Measurements from ENCODE around the gene ATP1A2. TPM values are rescaled to one million over a fixed set of nuclear protein-coding genes. Genes with fewer than 3 reads are reported as not detected.

ATP1A2 gene
- total and polyA plus RNA-seq, 2 experiments from 2014 or later: 11.3 to 40.9 TPM

GRCh38 chr1:160154790-160155189, 39.2 kb downstream of the ATP1A2 start:
- TF ChIP-seq, protein P1, sequence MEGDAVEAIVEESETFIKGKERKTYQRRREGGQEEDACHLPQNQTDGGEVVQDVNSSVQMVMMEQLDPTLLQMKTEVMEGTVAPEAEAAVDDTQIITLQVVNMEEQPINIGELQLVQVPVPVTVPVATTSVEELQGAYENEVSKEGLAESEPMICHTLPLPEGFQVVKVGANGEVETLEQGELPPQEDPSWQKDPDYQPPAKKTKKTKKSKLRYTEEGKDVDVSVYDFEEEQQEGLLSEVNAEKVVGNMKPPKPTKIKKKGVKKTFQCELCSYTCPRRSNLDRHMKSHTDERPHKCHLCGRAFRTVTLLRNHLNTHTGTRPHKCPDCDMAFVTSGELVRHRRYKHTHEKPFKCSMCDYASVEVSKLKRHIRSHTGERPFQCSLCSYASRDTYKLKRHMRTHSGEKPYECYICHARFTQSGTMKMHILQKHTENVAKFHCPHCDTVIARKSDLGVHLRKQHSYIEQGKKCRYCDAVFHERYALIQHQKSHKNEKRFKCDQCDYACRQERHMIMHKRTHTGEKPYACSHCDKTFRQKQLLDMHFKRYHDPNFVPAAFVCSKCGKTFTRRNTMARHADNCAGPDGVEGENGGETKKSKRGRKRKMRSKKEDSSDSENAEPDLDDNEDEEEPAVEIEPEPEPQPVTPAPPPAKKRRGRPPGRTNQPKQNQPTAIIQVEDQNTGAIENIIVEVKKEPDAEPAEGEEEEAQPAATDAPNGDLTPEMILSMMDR (IDR thresholded peaks at IDR 0.05; ENCODE audit: low read depth, low read length): no peak
- no peaks in the 10 kb centered on the region for H3K27me3 ChIP-seq
- peaks cover 5% of the 10 kb centered on the region for H3K4me1 ChIP-seq (ENCODE audit: low read depth)

DNA sequence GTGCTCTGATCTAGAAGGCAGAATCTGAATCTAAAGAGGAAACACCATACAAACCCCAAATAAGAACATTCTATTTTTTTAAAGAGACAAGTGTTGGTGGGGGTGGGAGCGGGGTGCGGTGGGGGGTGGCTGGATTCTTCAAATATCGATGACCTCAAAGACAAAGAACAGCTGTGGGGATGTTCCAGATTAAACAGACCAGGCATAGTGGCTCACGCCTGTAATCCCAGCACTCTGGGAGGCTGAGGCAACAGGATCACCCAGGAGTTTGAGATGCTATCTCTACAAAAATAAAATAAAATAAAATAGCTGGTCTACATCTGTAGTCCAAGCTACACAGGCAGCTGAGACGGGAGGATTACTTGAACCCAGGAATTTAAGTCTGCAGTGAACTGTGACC, 40.8 kb downstream of the ATP1A2 start:
- Histone ChIP-seq H3K27ac (no peak overlapping the region), H3K27me3 (no peaks in the 10 kb centered on the region), H3K9me3 (ENCODE audit: low read depth) (no peaks in the 10 kb centered on the region), H3K4me1 (ENCODE audit: low read depth) (peaks cover 5% of the 10 kb centered on the region), H3K4me3 (no peak overlapping the region), H3K36me3 (no peaks in the 10 kb centered on the region)
- TF ChIP-seq, protein P1 (IDR thresholded peaks at IDR 0.05; ENCODE audit: low read depth, low read length): no peak
- DNase-seq (ENCODE audit: low read depth in 1 of 2, low spot score in 1 of 2): no peak

More at GRCh38 chr1:160154790-160155189, 39.2 kb downstream of the ATP1A2 start:
- Histone ChIP-seq H3K27ac (no peak overlapping the region), H3K4me3 (no peak overlapping the region), H3K36me3 (no peaks in the 10 kb centered on the region), H3K9me3 (ENCODE audit: low read depth) (no peaks in the 10 kb centered on the region)
- DNase-seq (ENCODE audit: low read depth in 1 of 2, low spot score in 1 of 2): no peak

GRCh38 chr1:160157174-160157573, 41.6 kb downstream of the ATP1A2 start:
- no peaks in the 10 kb centered on the region for H3K9me3 ChIP-seq (ENCODE audit: low read depth)
- H3K4me1 ChIP-seq (ENCODE audit: low read depth): peaks cover 1% of the 10 kb centered on the region
- H3K4me3 ChIP-seq: no peak overlapping the region
- H3K27ac ChIP-seq: no peak overlapping the region
- no peak for DNase-seq (ENCODE audit: low read depth in 1 of 2, low spot score in 1 of 2)
- no peaks in the 10 kb centered on the region for H3K27me3 ChIP-seq
- TF ChIP-seq, protein P1 (IDR thresholded peaks at IDR 0.05; ENCODE audit: low read depth, low read length): no peak
- H3K36me3 ChIP-seq: no peaks in the 10 kb centered on the region

GRCh38 chr1:160158031-160158430, 42.5 kb downstream of the ATP1A2 start:
- Histone ChIP-seq H3K27ac (no peak overlapping the region), H3K27me3 (no peaks in the 10 kb centered on the region), H3K4me3 (no peak overlapping the region), H3K4me1 (ENCODE audit: low read depth) (no peaks in the 10 kb centered on the region), H3K9me3 (ENCODE audit: low read depth) (no peaks in the 10 kb centered on the region), H3K36me3 (no peaks in the 10 kb centered on the region)
- no peak for DNase-seq (ENCODE audit: low read depth in 1 of 2, low spot score in 1 of 2)
- TF ChIP-seq, protein P1 (IDR thresholded peaks at IDR 0.05; ENCODE audit: low read depth, low read length): no peak

- no peak overlapping the region for H3K4me3 ChIP-seq
- no peak for DNase-seq (ENCODE audit: low read depth in 1 of 2, low spot score in 1 of 2)
- no peaks in the 10 kb centered on the region for H3K4me1 ChIP-seq (ENCODE audit: low read depth)
- H3K9me3 ChIP-seq (ENCODE audit: low read depth): no peaks in the 10 kb centered on the region
- no peaks in the 10 kb centered on the region for H3K27me3 ChIP-seq
- TF ChIP-seq, protein P1 (IDR thresholded peaks at IDR 0.05; ENCODE audit: low read depth, low read length): no peak
- H3K36me3 ChIP-seq: no peaks in the 10 kb centered on the region
- H3K27ac ChIP-seq: no peak overlapping the region
These were observed 43.0 kb downstream of the ATP1A2 start for GRCh38 chr1:160158534-160158933.

DNA sequence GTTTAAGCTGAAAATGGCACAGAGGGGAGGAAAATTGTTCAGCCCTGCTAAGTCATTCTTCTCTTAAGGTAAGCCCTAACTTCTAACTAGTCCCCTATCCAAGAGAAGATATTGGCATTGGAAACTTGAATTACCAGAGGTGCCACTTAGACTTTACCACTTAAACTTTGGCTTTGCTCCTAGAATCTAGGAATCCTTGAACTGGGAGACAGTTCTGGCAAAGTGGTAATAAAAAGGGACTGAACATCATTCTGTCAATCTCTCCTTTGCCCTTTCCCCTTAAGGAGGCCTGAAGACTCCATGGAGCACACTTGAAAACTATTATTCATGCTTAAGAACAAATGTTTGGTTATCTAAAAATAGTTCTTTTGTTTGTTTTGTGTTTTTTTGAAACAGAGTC, 44.3 kb downstream of the ATP1A2 start:
- Histone ChIP-seq H3K9me3 (ENCODE audit: low read depth) (no peaks in the 10 kb centered on the region), H3K36me3 (no peaks in the 10 kb centered on the region), H3K27me3 (no peaks in the 10 kb centered on the region), H3K27ac (no peak overlapping the region), H3K4me3 (no peak overlapping the region), H3K4me1 (ENCODE audit: low read depth) (no peaks in the 10 kb centered on the region)
- DNase-seq (ENCODE audit: low read depth in 1 of 2, low spot score in 1 of 2): no peak
- TF ChIP-seq, protein P1 (IDR thresholded peaks at IDR 0.05; ENCODE audit: low read depth, low read length): no peak
